K562 (cell line): Measurements from ENCODE around the gene ZNF785. TPM values are rescaled to one million over a fixed set of nuclear protein-coding genes. Genes with fewer than 3 reads are reported as not detected.
A peak's percentile ranks its signal among the peaks of the same experiment; 100 is the strongest.

Experiments
- CHD7 ChIP-seq: fragments of 200-600 bp; sonication (generic); IDR thresholded peaks from one replicate; pipeline ENCODE4 v1.6.1; 2012; ENCODE audit warnings: mild to moderate bottlenecking, low read depth, low read length, inconsistent platforms
- HNRNPK ChIP-seq: fragments of 200-400 bp; formaldehyde crosslinking; IDR thresholded peaks from one replicate; pipeline ENCODE4 v1.6.1; 2018; ENCODE audit warnings: mild to moderate bottlenecking, low read depth, low read length; ENCODE audit not compliant: poor library complexity, severe bottlenecking
- KLF6 ChIP-seq: fragments of 250-450 bp; sonication (Bioruptor Pico); IDR thresholded peaks from 2 replicates; pipeline ENCODE4 v1.4.0; 2020; ENCODE audit warnings: mild to moderate bottlenecking, moderate library complexity, borderline replicate concordance
- LARP7 ChIP-seq: fragments of 450-650 bp; IDR thresholded peaks from 2 replicates; pipeline ENCODE4 v1.6.1; 2016
- MAFK ChIP-seq: IDR thresholded peaks from 2 replicates; pipeline ENCODE4 v1.6.1; 2011; ENCODE audit warnings: low read length, improper control_type of control experiment
- PML ChIP-seq: IDR thresholded peaks from 2 replicates; pipeline ENCODE4 v1.6.1; 2012; ENCODE audit warnings: low read length, inconsistent platforms
- SMARCA5 ChIP-seq: fragments of 450-650 bp; IDR thresholded peaks from 2 replicates; pipeline ENCODE4 v1.6.1; 2016
- SMARCE1 ChIP-seq: fragments of 450-650 bp; IDR thresholded peaks from 2 replicates; pipeline ENCODE4 v1.7.1; 2016; ENCODE audit warnings: mild to moderate bottlenecking
- YY1 ChIP-seq, 3 experiments: IDR thresholded peaks; 2 replicates each; pipeline ENCODE4 v1.6.1; 2011; ENCODE audit warnings: low read length in 2 of 3, mild to moderate bottlenecking in 2 of 3, moderate library complexity in 2 of 3, borderline replicate concordance in 1 of 3, control low read depth in 1 of 3, low read depth in 1 of 3; ENCODE audit not compliant: insufficient read depth in 3 of 3, insufficient replicate concordance in 2 of 3, control insufficient read depth in 1 of 3, insufficient read length in 1 of 3; ENCODE audit errors: extremely low read depth in 1 of 3
- ZNF175 ChIP-seq: fragments of 200-800 bp; sonication (Bioruptor generic); IDR thresholded peaks from 2 replicates; pipeline ENCODE4 v1.6.1; 2016; ENCODE audit warnings: low read depth, mild to moderate bottlenecking, missing genetic modification characterization, missing compliant biosample characterization
- polyA plus RNA-seq, 8 experiments: library from polyadenylated mRNA; depleted of rRNA in 4 of 8; stranded (reverse) in 5 of 8; unstranded in 3 of 8; fragments of >200 nt; fragmentation: Nextera tagmentation in 2 of 8; fragmentation: Illumina TruSeq in 1 of 8; extraction: Ambion mirVana in 2 of 8; extraction: Trizol in 1 of 8; gene quantifications; 2 replicates each; pipeline versions ENCODE4 v1.2.1 to v1.2.3, GENCODE V29; 2011 to 2014; ENCODE audit warnings: inconsistent platforms in 1 of 8, missing spikeins in 1 of 8
- total RNA-seq, 7 experiments: library from RNA; depleted of rRNA in 6 of 7; stranded (reverse); fragments of >200 nt in 6 of 7; fragmentation: Illumina TruSeq in 2 of 7; extraction: Trizol in 2 of 7; gene quantifications; 2 replicates each; pipeline versions ENCODE4 v1.2.1 to v1.2.3, GENCODE V29; 2011 to 2021; ENCODE audit warnings: low replicate concordance in 1 of 7
- TF ChIP-seq, protein P1 (sequence below): fragments of 450-650 bp; formaldehyde crosslinking; IDR thresholded peaks from 2 replicates; pipeline ENCODE4 v1.4.0; 2020; ENCODE audit warnings: mild to moderate bottlenecking
- TF ChIP-seq, protein P2 (sequence below): sonication (generic); formaldehyde crosslinking; IDR thresholded peaks from 2 replicates; pipeline ENCODE4 v1.8.0; 2022; ENCODE audit warnings: missing genetic modification reagents, mild to moderate bottlenecking, borderline replicate concordance

ZNF785 gene
- total and polyA plus RNA-seq, 9 of the 15 experiments (the other 6 are each of a cell fraction or from before 2014, with no cell fraction given) = 0.64 to 11.0 (median 6.4) TPM

DNA sequence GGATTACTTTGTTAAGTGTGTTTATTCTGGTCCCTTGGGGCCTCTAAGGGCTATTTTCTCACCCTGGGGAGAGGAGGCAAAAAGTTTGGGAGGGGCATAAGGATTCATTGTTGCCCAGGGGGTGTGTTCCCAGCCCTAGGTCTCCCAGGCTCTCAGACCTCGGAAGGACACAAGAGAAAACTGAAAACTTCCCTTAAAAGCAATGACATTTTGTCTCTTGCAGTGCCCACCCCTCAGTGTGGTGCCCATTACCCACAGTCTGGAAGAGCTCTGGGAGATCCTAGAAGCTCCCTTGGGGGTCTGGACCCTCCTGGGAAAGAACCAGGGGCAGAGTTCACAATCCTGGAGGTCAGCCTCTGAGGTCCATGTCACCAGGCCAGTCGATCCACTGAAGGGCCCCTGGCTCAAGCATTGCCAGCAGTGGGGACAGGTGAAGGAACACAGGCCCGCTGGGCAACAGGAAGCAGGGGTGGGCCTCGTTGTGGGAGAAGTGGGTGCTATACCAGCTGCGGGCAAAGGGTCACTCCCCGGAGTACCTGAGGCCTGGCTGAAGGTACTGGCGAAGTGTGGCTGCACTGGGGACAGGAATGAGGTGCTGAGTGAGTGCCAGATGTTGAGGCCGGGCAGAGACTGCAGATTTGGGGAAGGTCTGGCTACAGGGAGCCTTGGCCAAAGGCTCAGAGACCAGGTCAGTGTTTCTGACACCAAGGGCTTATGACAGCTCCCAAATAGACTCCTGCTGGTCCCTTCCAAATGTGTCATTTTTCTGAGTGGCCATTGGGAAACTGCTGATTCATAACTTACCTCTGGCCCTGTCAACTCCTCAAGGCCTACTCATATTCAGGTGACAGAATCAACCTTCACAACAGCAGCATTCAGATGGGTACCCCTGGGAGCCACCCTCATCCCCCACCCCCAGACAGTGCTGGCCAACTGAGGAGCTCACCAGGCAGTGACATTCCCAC, 46.2 kb downstream of the ZNF785 start (continued):
- TF ChIP-seq CHD7 (no peak), SMARCE1 (no peak), SMARCA5 (no peak), ZNF175 (CRISPR knock-in tag) (no peak), PML (no peak), LARP7 (no peak), YY1 (IDR thresholded peaks at IDR 0.05; ENCODE audit: borderline replicate concordance in 1 of 3, control insufficient read depth in 1 of 3, extremely low read depth in 1 of 3, insufficient read depth in 3 of 3, insufficient read length in 1 of 3, insufficient replicate concordance in 2 of 3, low read depth in 1 of 3, low read length in 2 of 3) (peak in 1 of 3 experiments; percentile 20), KLF6 (CRISPR knock-in tag) (no peak), MAFK (peak; percentile 65), HNRNPK (no peak)
- TF ChIP-seq, protein P1, sequence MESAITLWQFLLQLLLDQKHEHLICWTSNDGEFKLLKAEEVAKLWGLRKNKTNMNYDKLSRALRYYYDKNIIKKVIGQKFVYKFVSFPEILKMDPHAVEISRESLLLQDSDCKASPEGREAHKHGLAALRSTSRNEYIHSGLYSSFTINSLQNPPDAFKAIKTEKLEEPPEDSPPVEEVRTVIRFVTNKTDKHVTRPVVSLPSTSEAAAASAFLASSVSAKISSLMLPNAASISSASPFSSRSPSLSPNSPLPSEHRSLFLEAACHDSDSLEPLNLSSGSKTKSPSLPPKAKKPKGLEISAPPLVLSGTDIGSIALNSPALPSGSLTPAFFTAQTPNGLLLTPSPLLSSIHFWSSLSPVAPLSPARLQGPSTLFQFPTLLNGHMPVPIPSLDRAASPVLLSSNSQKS = no peak
- TF ChIP-seq, protein P2, sequence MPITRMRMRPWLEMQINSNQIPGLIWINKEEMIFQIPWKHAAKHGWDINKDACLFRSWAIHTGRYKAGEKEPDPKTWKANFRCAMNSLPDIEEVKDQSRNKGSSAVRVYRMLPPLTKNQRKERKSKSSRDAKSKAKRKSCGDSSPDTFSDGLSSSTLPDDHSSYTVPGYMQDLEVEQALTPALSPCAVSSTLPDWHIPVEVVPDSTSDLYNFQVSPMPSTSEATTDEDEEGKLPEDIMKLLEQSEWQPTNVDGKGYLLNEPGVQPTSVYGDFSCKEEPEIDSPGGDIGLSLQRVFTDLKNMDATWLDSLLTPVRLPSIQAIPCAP (CRISPR knock-in tag) = no peak
